Germinal center (tissue), 1 donor: ENCODE data around the gene PDCD5.
"Not testable (repeated sequence)": the region's sequence is repeated elsewhere in the genome, so short reads cannot be mapped to it uniquely, and the experiment has no call there.

Experiments
- DNase-seq: peaks from one replicate; pipeline ENCODE4 v3.0.0; 2012; ENCODE audit warnings: mixed read lengths, low spot score

PDCD5 gene, protein sequence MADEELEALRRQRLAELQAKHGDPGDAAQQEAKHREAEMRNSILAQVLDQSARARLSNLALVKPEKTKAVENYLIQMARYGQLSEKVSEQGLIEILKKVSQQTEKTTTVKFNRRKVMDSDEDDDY

GRCh38 chr19:32580901-32581704, at the start of gene PDCD5:
Gene PDCD5, plus strand, starts transcription at chr19:32581190. Its CDS starts 72 bp downstream, at chr19:32581262.
- DNase-seq = peak; percentile 97

DNA sequence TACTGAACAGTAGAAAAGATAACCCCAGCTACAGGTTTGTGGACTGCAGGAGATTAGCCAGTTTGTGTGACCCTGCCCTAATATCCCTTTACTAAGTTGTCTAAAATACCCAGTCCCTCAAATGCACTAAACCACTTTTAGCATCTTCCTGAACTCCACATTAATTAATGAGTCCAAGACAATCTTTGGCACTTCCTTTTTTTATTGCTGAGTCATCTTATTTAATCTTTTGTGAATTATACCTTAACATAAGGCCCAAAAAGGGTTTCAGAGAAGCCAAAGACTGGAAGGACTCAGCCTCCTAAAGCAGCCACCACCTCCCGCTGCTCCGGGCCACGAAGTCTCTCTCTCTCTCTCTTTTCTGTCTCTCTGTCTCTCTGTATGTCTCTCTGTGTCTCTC, 48.8 kb upstream of the PDCD5 start:
- DNase-seq = no peak

DNA sequence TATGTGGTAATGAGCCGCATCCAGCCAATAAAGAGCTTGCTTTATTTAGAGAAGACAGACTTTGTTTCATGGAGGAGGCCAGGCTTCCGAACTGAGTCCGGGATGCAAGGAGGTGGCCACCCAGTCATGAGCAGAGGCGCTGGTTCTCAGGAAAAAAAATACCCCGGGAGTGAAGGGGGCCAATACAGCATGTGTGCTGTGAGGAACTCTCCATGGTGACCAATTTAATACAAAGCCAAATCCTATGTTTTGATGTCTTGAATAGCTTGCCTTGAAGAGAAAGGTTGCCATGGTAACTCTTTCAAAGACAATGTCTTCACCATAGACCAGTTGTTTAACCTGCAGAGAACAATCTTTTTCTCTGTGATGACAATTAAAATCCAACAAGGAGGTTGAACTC, 43.4 kb upstream of the PDCD5 start:
- no peak for DNase-seq

- DNase-seq = no peak
Observed at GRCh38 chr19:32539240-32539916, 41.6 kb upstream of the PDCD5 start.

DNA sequence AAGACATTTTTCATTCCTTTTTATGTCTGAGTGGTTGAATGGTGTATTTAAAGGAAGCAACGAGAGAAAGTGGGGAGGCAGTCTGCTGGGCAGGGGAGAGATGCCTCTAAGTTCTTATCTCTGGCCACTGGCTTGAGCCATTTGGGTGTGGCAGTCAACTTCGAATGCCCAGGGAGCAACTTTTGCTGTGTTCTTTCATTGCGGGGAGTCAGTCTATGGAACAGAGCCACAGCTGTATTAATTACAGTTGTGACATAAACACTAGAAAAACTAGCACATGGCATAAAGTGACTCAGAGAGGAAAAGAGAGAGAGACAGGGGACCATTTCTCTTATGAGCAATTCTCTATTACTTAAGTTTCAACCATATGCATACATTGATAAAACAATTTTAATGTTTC, 40.4 kb upstream of the PDCD5 start:
- no peak for DNase-seq

DNA sequence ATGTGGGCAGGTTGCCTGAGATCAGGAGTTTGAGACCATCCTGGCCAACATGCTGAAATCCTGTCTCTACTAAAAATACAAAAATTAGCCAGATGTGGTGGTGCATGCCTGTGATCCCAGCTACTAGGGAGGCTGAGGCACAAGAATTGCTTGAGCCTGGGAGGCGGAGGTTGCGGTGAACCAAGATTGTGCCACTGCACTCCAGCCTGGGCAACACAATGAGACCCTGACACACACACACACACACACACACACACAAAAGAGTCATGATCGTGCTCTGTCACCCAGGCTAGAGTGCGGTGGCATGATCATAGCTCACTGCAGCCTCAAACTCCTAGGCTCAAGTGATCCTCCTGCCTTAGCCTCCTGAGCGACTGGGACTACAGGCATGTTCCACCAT, 39.6 kb upstream of the PDCD5 start:
- DNase-seq = not testable (repeated sequence)

DNA sequence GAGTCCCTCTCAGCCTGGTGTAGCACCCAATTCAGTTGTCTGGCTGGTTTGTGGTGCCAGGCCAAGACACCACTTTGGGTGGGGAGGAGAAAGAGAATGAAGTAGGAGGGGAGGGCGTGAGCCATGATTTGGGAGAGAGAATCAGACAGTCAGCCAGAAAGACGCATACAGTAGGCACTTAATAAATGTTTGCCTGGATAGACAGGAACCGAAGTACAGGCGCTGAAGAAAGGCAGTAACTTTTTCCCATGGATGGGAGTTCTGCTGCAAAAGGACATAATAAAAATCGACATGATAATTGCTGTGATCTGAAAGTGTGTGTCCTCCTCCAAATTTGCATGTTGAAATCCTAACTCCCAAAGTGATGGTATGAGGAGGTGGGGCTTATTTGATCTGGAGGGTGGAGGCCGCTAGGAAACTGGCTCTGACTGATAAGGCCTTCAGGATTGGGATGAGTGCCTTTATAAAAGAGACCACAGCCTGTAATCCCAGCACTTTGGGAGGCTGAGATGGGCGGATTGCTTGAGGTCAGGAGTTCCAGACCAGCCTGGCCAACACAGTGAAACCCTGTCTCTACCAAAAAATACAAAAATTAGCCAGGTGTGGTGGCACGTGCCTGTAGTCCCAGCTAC, 38.4 kb upstream of the PDCD5 start:
- no peak for DNase-seq

DNA sequence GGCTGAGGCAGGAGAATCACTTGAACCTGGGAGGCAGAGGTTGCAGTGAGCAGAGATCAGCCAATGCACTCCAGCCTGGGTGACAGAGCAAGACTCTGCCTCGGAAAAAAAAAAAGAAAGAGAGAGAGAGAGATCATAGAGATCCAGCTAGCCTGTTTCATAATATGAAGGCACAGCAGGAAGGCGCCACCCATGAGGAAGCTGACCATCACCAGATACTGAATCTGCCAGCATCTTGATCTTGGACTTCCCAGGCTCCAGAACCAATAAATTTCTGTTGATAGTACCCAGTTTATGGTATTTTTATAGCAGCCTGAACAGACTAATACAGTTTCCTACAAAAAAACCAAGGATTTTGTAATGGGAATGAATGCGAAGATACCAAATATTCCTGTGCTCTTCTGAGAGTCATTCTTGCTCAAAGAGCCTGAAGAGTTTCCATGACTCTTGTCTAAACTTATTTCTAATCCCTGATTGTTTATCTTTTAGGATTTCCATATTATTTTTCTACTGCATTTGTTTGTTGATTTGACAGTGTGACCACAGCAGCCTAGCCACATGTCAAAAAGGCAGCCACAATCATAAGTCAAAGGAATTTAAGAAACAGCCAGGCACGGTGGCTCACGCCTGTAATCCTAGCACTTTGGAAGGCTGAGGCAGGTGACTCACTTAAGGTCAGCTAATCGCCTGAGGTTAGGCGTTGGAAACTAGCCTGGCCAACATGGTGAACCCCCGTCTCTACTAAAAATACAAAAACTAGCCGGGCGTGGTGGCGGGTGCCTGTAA, 37.7 kb upstream of the PDCD5 start:
- no peak for DNase-seq

DNA sequence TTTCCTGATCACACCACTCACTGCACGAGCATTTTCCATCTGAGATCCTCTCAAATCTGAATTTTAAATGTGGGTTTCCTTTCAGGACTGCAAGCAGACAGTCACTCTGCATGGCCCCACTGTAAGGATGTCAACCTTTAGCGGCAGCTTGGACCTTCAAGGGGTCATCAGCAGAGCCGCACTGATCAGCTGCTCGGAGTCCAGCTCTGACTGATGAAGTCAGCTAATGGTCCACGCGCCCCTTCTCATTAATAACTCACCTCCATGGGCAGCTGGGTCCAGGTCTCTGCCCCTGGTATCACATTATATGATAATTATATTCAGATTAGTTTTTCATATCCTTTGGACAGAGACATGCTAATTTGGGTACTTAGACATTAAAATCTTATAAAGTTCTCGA, 36.1 kb upstream of the PDCD5 start:
- no peak for DNase-seq

DNA sequence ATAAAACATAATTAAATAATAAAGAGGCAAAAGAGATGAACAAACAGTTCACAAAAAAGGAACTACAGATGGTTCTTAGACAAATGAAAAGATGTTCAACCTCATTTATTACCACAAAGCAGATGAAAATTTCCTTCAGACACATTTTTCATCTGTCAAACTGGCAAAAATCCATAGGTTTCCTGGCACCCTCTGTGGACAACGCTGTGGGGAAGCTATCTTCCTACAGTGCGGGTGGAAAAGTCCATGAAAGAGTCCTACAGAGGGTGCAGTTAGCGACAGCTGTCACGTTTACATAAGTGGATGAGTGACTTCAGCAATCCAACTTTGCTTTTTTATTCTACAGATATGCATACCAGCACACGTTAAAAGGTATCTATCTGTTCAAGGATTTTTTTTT, 30.3 kb upstream of the PDCD5 start:
- no peak for DNase-seq

GRCh38 chr19:32555786-32556185, 25.2 kb upstream of the PDCD5 start:
- no peak for DNase-seq

DNA sequence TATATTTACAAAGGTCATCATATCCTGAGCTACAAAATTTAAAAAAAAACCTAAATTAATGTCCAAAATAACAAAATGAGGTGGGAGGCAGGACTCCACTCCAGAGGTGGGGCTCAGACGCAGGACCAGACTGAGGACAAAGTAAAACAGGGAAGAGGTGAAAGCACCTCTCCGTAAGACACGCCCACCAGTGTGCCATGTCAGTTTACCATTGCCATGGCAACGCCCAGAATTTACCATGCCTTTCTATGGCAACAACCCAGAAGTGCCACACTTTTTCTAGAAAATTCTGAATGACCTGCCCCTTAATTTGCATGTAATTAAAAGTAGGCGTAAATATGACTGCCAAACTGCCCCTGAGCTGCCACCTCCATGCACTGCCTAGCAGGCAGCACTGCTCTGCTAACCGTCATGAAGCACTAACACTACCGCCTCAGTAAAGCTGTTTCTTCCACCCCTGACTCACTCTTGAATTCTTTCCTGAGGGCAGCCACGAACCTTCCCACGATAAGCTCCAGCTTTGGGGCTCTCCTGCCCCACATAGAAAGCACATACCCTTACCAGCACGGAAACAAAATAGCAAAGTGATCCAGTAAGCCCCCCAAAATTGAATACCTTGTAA, 22.3 kb upstream of the PDCD5 start:
- DNase-seq = no peak

- DNase-seq = no peak
Observed at GRCh38 chr19:32563761-32564160, 17.2 kb upstream of the PDCD5 start.

GRCh38 chr19:32566246-32566830, 14.7 kb upstream of the PDCD5 start:
- DNase-seq = no peak

- no peak for DNase-seq
Observed at GRCh38 chr19:32567486-32567885, 13.5 kb upstream of the PDCD5 start.

DNA sequence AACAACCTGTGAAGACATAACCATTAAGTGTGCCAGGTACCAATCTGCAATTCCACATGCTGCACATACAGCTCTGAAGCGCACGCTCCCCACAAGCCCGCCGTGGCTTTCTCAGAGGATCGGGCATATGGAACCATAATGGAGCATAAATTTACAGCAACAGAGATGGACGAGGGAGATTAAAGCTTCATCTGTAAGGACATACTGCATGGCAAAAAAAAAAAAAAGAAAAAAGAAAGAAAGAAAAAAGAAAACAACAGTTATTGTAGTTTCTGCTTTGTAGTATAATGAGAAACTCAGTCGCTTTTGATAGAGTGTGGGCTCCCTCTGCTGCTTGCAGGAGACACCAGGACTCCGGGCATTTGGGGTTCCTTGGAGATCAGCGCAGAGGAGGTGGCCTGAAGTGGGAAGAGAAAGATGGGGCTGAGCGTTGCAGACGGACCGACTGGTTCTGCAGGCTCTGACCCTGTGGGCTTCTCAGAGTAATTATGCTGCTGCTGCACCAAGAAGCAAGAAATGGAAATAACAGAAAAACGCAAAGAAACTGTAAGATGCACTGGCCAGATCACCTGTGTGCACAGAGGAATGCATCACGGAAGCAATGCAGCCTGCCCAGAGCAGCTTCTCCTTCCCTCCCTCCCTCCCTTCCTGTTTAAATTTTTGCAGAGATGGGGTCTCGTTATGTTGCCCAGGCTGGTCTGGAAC, 10.8 kb upstream of the PDCD5 start:
- no peak for DNase-seq

DNA sequence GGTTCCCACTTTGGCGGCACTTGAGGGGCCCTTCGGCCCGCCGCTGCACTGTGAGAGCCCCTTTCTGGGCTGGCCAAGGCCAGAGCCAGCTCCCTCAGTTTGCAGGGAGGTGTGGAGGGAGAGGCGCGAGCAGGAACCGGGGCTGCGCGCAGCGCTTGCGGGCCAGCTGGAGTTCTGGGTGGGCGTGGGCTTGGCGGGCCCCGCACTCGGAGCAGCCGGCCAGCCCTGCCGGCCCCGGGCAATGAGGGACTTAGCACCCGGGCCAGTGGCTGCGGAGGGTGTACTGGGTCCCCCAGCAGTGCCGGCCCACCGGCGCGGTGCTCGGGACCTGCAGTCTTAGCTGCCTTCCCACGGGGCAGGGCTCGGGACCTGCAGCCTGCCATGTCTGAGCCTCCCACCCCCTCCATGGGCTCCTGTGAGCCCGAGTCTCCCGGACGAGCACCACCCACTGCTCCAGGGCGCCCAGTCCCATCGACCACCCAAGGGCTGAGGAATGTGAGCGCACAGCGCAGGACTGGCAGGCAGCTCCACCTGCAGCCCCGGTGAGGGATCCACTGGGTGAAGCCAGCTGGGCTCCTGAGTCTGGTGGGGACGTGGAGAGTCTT, 9.4 kb upstream of the PDCD5 start:
- not testable (repeated sequence) for DNase-seq

GRCh38 chr19:32572700-32573491, 8.1 kb upstream of the PDCD5 start:
- not testable (repeated sequence) for DNase-seq

DNA sequence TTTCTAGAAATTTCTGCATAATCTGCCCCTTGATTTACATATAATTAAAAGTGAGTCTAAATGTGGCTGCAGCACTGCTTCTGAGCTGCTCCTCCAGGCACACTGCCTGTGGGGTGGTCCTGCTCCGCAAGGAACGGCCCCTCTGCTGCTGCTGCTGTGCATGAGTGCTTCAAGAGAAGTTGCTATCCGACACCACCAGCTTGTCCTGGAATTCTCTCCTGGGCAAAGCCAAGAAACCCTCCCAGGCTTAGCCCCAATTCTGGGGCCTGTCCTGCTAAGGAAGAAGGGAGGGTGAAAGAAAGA, 7.5 kb upstream of the PDCD5 start:
- DNase-seq = no peak

DNA sequence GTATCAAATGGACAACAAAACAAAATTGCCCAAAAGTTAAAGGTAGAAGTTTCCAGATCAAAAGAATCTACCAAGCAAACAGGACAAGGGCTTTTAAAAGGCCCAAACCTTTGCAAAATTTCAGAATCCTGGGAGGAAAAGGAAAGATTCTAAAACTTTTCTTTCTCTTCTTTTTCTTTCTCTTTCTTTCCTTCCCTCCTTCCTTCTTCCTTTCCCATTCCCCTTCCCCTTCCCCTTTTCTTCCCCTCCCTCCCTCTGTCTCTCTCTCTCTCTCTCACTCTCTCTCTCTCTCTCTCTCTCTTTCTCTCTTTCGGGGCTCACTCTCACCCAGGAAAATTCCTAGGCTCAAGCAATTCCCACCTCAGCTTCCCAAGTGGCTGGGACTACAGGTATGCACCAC, 4.2 kb upstream of the PDCD5 start:
- DNase-seq = no peak
